ENCODE data around the gene COL21A1.

- no peak for TF ChIP-seq CTCF (IDR thresholded peaks at IDR 0.05)
- no peak for TF ChIP-seq POLR2AphosphoS5 (IDR thresholded peaks at IDR 0.05)
- no peak for TF ChIP-seq POLR2A (IDR thresholded peaks at IDR 0.05)
Measured at GRCh38 chr6:56288347-56288746, 41.0 kb upstream of the COL21A1 start.
